Thyroid gland (tissue), 4 donors: ENCODE measurements around the gene RAB6B. TPM values are rescaled to one million over a fixed set of nuclear protein-coding genes. Genes with fewer than 3 reads are reported as not detected.

ENCODE experiments used
- DNase-seq, 2 donors: peaks; one replicate each; pipeline ENCODE4 v3.0.0-alpha.2; 2019
- H3K27ac ChIP-seq, 3 donors: fragments of 200-600 bp; sonication (generic); 1 replicate in 2 of 3; 2 replicates in 1 of 3; pipeline ENCODE4 v1.5.1; 2016 to 2019; ENCODE audit warnings: mild to moderate bottlenecking in 1 of 3, moderate library complexity in 1 of 3
- H3K27me3 ChIP-seq: fragments of 200-600 bp; sonication (generic); one replicate; pipeline ENCODE4 v1.5.1; 2019
- H3K36me3 ChIP-seq, 2 donors: fragments of 200-600 bp; sonication (generic); one replicate each; pipeline ENCODE4 v1.5.1; 2016 to 2019
- H3K4me1 ChIP-seq, 2 donors: fragments of 200-600 bp; sonication (generic); one replicate each; pipeline ENCODE4 v1.5.1; 2017 to 2019
- H3K4me3 ChIP-seq, 3 donors: fragments of 200-600 bp; sonication (generic); replicated peaks in 1 of 3; 1 replicate in 2 of 3; 2 replicates in 1 of 3; pipeline ENCODE4 v1.5.1; 2016; ENCODE audit warnings: mild to moderate bottlenecking in 1 of 3
- H3K9me3 ChIP-seq: fragments of 200-600 bp; sonication (generic); one replicate; pipeline ENCODE4 v1.5.1; 2017
- CTCF ChIP-seq, 6 experiments: fragments of 200-600 bp in 3 of 6; fragments of 450-650 bp in 3 of 6; sonication (generic) in 3 of 6; IDR thresholded peaks; one replicate each; pipeline ENCODE4 v1.5.1; 2016 to 2019; ENCODE audit warnings: antibody characterized with exemption in 6 of 6, mild to moderate bottlenecking in 2 of 6, inconsistent platforms in 1 of 6, moderate library complexity in 1 of 6
- POLR2A ChIP-seq, 2 donors: fragments of 450-650 bp; IDR thresholded peaks; one replicate each; pipeline ENCODE4 v1.6.1; 2017; ENCODE audit warnings: antibody characterized with exemption in 2 of 2, mild to moderate bottlenecking in 2 of 2, moderate library complexity in 1 of 2
- WGBS, 2 donors: methylation state at CpG; one replicate each; pipeline ENCODE4 v1.1.5; 2017; 5-methylcytosine and 5-hydroxymethylcytosine counted together
- intact Hi-C: fragments of 100-400 bp; cut with DNase I; formaldehyde crosslinking; loops from one replicate; pipeline ENCODE4 v1.15.1; 2023
- total RNA-seq, 4 donors: library from RNA; depleted of rRNA; stranded (reverse); fragments of >200 nt; gene quantifications; one replicate each; pipeline ENCODE4 v1.2.3, GENCODE V29; 2016

The RAB6B gene
- total RNA-seq, 4 donors from 2014 or later = 4.4 to 6.2 (median 5.6) TPM

- no peaks in the 10 kb centered on the region for H3K4me1 ChIP-seq
- intact Hi-C loops = no loop called here
- WGBS, 2 donors = 75 to 86% methylated on average over 8 to 10 of the region's 10 CpGs
- no peak overlapping the region for H3K27ac ChIP-seq
- H3K27me3 ChIP-seq = no peaks in the 10 kb centered on the region
- TF ChIP-seq POLR2A (IDR thresholded peaks at IDR 0.05) (no peak), CTCF (IDR thresholded peaks at IDR 0.05) (no peak)
- no peaks in the 10 kb centered on the region for H3K36me3 ChIP-seq
- H3K9me3 ChIP-seq = no peaks in the 10 kb centered on the region
- no peak for DNase-seq
- no peak overlapping the region for H3K4me3 ChIP-seq
Measured at GRCh38 chr3:133915685-133916658, 20.3 kb upstream of the RAB6B start.

- H3K4me3 ChIP-seq = no peak overlapping the region
- WGBS, 2 donors = 88 to 89% methylated on average over 12 of the region's 12 CpGs
- no peaks in the 10 kb centered on the region for H3K27me3 ChIP-seq
- no peaks in the 10 kb centered on the region for H3K4me1 ChIP-seq
- H3K36me3 ChIP-seq = no peaks in the 10 kb centered on the region
- TF ChIP-seq POLR2A (IDR thresholded peaks at IDR 0.05) = no peak
- TF ChIP-seq CTCF (IDR thresholded peaks at IDR 0.05) = no peak
- no peaks in the 10 kb centered on the region for H3K9me3 ChIP-seq
- DNase-seq = no peak
- no peak overlapping the region for H3K27ac ChIP-seq
- intact Hi-C loops = no loop called here
Measured at GRCh38 chr3:133914839-133915600, 19.3 kb upstream of the RAB6B start.

GRCh38 chr3:133910422-133910821, 14.7 kb upstream of the RAB6B start:
- 84 to 85% methylated on average over 2 of the region's 2 CpGs for WGBS, 2 donors
- Histone ChIP-seq H3K36me3 (no peaks in the 10 kb centered on the region), H3K9me3 (no peaks in the 10 kb centered on the region), H3K27ac (no peak overlapping the region), H3K4me3 (no peak overlapping the region), H3K4me1 (no peaks in the 10 kb centered on the region), H3K27me3 (no peaks in the 10 kb centered on the region)
- TF ChIP-seq CTCF (IDR thresholded peaks at IDR 0.05) (peak in 1 of 6 experiments; percentile 19), POLR2A (IDR thresholded peaks at IDR 0.05) (no peak)
- DNase-seq = no peak
- intact Hi-C loops = no loop called here

- WGBS, 2 donors = 76 to 82% methylated on average over 3 of the region's 3 CpGs
- DNase-seq = no peak
- Histone ChIP-seq H3K27ac (no peak overlapping the region), H3K27me3 (no peaks in the 10 kb centered on the region), H3K36me3 (no peaks in the 10 kb centered on the region), H3K4me1 (no peaks in the 10 kb centered on the region), H3K9me3 (no peaks in the 10 kb centered on the region), H3K4me3 (no peak overlapping the region)
- intact Hi-C loops = no loop called here
- TF ChIP-seq POLR2A (IDR thresholded peaks at IDR 0.05) = no peak
- TF ChIP-seq CTCF (IDR thresholded peaks at IDR 0.05) = no peak
Measured at GRCh38 chr3:133905376-133905775, 9.7 kb upstream of the RAB6B start.
